Superior temporal gyrus (tissue), 1 donor: ENCODE data around the gene MDN1.
"Not testable (repeated sequence)": the region's sequence is repeated elsewhere in the genome, so short reads cannot be mapped to it uniquely, and the experiment has no call there.

Source experiments
- DNase-seq: peaks from one replicate; pipeline ENCODE4 v3.0.0-alpha.2; 2016; ENCODE audit errors: extremely low spot score

The MDN1 gene

GRCh38 chr6:89655122-89655521 lies 164.5 kb downstream of the MDN1 start:
- no peak for DNase-seq

- DNase-seq = no peak
Observed at GRCh38 chr6:89650579-89650978, 169.0 kb downstream of the MDN1 start.

GRCh38 chr6:89649682-89650081 lies 169.9 kb downstream of the MDN1 start:
- DNase-seq = no peak

GRCh38 chr6:89644864-89645263 lies 174.7 kb downstream of the MDN1 start:
- no peak for DNase-seq

GRCh38 chr6:89643406-89643805 lies 176.2 kb downstream of the MDN1 start:
- DNase-seq = no peak

GRCh38 chr6:89642956-89643355 lies 176.6 kb downstream of the MDN1 start:
- DNase-seq = no peak

- not testable (repeated sequence) for DNase-seq
Observed at GRCh38 chr6:89641581-89641980, 178.0 kb downstream of the MDN1 start.

- no peak for DNase-seq
Observed at GRCh38 chr6:89640804-89641203, 178.8 kb downstream of the MDN1 start.

- DNase-seq = peak; percentile 96
Observed at GRCh38 chr6:89638320-89639195, 181.0 kb downstream of the MDN1 start, which contains the start of gene LYRM2. LYRM2 (minus strand) TSS chr6:89638747; CDS start chr6:89638716, 31 bp downstream.

GRCh38 chr6:89637960-89638319 lies 181.7 kb downstream of the MDN1 start:
- no peak for DNase-seq

GRCh38 chr6:89636412-89636811 lies 183.2 kb downstream of the MDN1 start:
- not testable (repeated sequence) for DNase-seq

GRCh38 chr6:89630488-89630887 lies 189.1 kb downstream of the MDN1 start:
- no peak for DNase-seq

GRCh38 chr6:89623749-89624148 lies 195.8 kb downstream of the MDN1 start:
- DNase-seq = no peak

GRCh38 chr6:89619567-89619966 lies 200.0 kb downstream of the MDN1 start:
- DNase-seq = no peak

- no peak for DNase-seq
Observed at GRCh38 chr6:89618026-89618425, 201.6 kb downstream of the MDN1 start.

- no peak for DNase-seq
Observed at GRCh38 chr6:89616531-89616930, 203.1 kb downstream of the MDN1 start.

GRCh38 chr6:89615882-89616281 lies 203.7 kb downstream of the MDN1 start:
- no peak for DNase-seq

GRCh38 chr6:89613790-89614189 lies 205.8 kb downstream of the MDN1 start:
- DNase-seq = no peak

- DNase-seq = no peak
Observed at GRCh38 chr6:89612121-89612520, 207.5 kb downstream of the MDN1 start.

- no peak for DNase-seq
Observed at GRCh38 chr6:89611666-89612065, 207.9 kb downstream of the MDN1 start.

GRCh38 chr6:89610149-89610642 lies 209.4 kb downstream of the MDN1 start:
- peak; percentile 38 for DNase-seq

GRCh38 chr6:89605861-89606260 lies 213.7 kb downstream of the MDN1 start:
- no peak for DNase-seq

GRCh38 chr6:89604653-89605052 lies 214.9 kb downstream of the MDN1 start:
- no peak for DNase-seq
